HG03159 (cell line): ENCODE measurements around the gene ZSWIM3.
"Not testable (repeated sequence)": the region's sequence is repeated elsewhere in the genome, so short reads cannot be mapped to it uniquely, and the experiment has no call there.

Experiments used
- ATAC-seq: cut with Tn5 transposase; IDR thresholded peaks from one replicate; pipeline ENCODE4 v1.9.1; 2021; ENCODE audit warnings: mild to moderate bottlenecking, moderate library complexity; ENCODE audit not compliant: unreplicated experiment

ZSWIM3 gene

DNA sequence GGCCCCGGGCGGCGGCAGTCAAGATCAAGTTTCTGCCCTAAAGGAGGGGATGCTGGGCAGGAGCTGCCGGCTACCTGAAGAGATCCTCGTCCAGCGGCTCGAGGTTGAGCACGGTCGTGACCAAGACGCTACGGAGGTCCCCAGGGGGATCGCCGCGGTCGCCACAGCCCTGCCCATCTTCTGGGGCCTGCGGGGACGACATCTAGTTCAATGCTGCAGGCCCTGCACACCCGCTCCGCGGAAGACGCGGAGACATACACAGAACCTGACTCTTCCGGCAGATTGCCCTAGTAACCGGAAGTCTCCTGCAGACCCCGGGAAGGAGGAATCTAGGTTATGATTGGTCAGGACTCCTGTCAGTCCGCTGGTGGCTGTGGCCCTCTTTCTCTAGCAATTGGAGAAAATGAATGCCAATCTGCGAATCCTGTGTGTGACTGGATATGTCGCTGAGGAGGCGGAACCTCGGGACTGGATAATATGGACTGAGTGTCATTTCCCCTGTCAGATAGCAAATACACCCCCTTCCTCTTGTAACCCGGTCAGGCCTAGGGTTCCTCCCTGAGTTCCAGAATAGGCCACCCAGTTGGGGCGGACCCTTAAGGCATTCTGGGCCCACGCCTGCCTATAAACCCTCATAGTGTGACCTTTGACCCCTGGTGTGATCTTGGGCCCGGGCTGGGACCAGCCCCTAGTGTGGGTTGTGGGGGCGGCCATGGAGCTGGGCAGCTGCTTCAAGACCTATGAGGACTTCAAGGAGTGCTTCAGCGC is at the start of gene ZSWIM3, which contains the start of gene ACOT8:
TSS of gene ZSWIM3 (plus strand) at position 501 of the 768 bp plus-strand sequence. CDS start at position 713, 212 bp downstream.
TSS of gene ACOT8 (minus strand) at position 279 of the 768 bp plus-strand sequence. CDS start at position 202, 77 bp downstream.
- peak; percentile 95 for ATAC-seq

DNA sequence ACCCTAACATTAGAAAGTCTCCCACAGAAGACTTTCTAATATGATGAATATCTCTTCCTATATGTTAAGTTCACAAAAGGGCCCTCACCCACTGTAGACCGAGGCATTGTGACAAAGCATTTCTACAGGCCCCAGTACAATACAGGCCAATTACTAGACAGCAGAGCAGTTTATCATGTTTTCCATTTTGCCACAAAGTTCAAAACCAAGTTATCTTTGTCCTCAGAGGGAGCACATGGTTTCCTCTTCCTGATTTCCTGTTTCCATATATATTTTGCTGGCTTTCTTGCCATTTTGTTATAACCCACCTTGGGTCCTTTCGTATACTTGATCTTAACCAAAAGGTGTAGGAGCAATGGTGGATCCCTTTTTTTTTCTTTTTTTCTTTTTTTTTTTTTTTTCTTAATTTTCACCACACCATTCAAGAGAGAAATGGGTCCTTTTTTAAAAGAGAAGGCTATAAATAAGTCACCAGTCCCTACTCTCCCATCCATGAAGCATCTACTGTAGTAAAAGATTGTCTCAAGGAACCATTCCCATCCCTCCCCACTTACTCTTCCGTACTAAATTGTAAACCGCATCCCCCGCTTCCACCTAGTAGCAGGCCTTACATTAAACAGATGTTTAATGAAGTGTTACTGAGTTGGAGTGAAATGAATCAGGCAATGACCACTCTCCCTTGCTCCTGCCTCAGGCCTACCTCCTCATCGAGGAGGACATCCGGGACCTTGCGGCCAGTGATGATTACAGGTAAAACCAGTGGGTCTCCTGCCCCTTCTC is 47.0 kb upstream of the ZSWIM3 start:
- ATAC-seq = no peak

GRCh38 chr20:45812157-45813005 is 45.0 kb upstream of the ZSWIM3 start, which contains the start of gene UBE2C:
UBE2C (plus strand) TSS chr20:45812644; CDS start chr20:45812696, 52 bp downstream.
- peak; percentile 98 for ATAC-seq

GRCh38 chr20:45813006-45813340 is 44.4 kb upstream of the ZSWIM3 start:
- ATAC-seq = no peak

GRCh38 chr20:45813489-45813888 is 43.9 kb upstream of the ZSWIM3 start:
- no peak for ATAC-seq

DNA sequence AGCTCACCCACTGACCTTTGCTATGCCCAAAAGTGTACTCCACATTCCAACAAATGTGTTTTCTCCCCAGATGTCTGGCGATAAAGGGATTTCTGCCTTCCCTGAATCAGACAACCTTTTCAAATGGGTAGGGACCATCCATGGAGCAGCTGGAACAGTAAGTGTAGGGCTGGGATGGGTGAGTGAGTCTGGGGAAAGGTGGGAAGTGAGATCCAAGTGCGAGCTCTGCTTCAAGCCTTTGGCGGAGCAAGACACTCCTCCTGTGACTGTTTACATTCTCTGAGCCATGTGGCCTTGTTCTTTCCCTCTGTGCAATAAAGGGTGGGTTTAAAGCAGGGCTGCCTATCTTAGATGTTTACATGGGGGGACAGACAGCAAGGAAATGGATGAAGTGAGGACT is 43.1 kb upstream of the ZSWIM3 start:
- ATAC-seq = no peak

GRCh38 chr20:45816951-45817350 is 40.5 kb upstream of the ZSWIM3 start:
- ATAC-seq = no peak

GRCh38 chr20:45817376-45818194 is 39.8 kb upstream of the ZSWIM3 start:
- ATAC-seq = no peak

GRCh38 chr20:45818239-45818638 is 39.2 kb upstream of the ZSWIM3 start:
- ATAC-seq = no peak

DNA sequence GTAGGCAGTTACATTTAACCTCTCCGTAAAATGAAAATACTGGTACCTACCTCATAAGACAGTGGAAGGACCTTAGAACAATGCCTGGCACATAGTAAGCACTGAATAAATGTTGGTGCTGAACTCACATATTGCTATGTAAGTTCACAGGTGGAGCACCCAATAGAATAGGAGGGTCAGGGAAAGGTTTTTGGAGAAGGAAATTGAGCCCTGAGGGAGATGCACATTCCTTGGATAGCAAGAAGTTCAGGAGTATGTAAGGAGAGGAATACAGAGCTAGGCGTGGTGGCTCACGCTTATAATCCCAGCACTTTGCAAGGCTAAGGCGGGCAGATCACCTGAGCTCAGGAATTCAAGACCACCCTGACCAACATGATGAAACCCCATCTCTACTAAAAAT is 37.9 kb upstream of the ZSWIM3 start:
- ATAC-seq = no peak

GRCh38 chr20:45821947-45822346 is 35.5 kb upstream of the ZSWIM3 start:
- ATAC-seq = no peak

DNA sequence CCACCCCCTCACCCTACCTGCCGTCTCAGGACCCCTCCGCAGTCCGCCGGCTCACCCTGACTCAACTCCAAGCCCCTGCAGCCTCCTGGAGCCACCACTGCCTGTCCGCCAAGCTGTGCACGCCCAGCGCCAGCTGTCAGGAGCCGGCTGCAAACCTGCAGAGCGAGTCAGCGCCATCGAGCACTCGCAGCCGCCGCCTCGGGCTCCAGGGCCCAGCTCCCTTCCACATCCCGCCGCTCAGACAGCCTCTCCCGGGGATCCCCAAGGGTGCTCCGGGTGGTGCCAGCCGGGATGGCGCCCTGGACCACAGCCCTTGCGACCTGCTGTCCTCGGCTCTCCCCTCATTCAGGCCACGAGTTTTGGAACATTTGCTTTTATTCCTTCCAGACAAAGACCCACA is 34.6 kb upstream of the ZSWIM3 start:
- no peak for ATAC-seq

GRCh38 chr20:45823949-45824835 is 33.2 kb upstream of the ZSWIM3 start:
- ATAC-seq = no peak

- no peak for ATAC-seq
Measured at GRCh38 chr20:45826381-45827019, 30.9 kb upstream of the ZSWIM3 start.

GRCh38 chr20:45827030-45827652 is 30.3 kb upstream of the ZSWIM3 start, which contains the start of gene TNNC2:
TNNC2 (minus strand) TSS chr20:45827312; CDS start chr20:45827248, 64 bp downstream.
- no peak for ATAC-seq

DNA sequence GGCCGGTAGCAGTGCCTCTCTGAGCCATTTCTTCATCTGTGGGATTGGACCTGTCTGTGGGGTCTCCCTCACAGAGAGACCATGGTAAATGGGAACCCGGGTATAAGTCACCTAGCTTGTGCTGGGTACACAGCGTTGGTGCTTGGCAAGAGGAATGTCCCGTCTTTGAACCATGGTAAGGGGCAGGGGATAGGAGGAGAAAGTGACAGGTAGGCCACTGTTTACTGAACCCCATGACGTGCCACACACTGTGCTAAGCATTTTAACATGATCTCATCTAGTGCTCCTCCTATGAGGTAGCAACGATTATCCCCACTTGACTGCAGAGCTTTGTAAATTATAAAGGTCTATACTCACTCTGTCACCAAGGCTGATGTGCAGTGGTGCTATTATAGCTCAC is 29.7 kb upstream of the ZSWIM3 start:
- no peak for ATAC-seq

GRCh38 chr20:45828589-45828988 is 28.8 kb upstream of the ZSWIM3 start:
- ATAC-seq = no peak

DNA sequence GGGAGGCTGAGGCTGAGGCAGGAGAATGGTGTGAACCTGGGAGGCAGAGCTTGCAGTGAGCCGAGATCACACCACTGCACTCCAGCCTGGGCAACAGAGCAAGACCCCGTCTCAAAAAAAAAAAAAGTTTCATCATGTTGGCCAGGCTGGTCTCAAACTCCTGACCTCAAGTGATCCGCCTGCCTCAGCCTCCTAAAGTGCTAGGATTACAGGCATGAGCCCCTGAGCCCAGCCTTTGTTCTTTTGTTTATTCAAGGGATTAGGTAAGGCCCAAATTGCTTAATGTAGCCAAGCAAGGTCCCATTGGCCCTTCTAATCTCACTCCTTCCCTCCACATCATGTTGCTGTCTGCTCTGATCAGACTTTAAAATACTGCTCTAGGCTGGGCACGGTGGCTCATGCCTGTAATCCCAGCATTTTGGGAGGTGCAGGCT is 27.7 kb upstream of the ZSWIM3 start:
- ATAC-seq = not testable (repeated sequence)
